ENCODE results near the gene PTGFRN. TPM values are rescaled to one million over a fixed set of nuclear protein-coding genes. Genes with fewer than 3 reads are reported as not detected.

Gene PTGFRN
- total and polyA plus RNA-seq, 2 of the 13 experiments (the other 11 are each of a cell fraction or from before 2014, with no cell fraction given), result 3.3 to 11.3 TPM

GRCh38 chr1:116949213-116949985 is 39.7 kb downstream of the PTGFRN start:
- Histone ChIP-seq H3K27ac (ENCODE audit: extremely low read length, insufficient read depth, low read length) (no peak overlapping the region), H3K9ac (ENCODE audit: insufficient read depth, low read depth, low read length) (no peak overlapping the region), H3K4me2 (ENCODE audit: low read depth, low read length) (no peak overlapping the region), H3K79me2 (ENCODE audit: insufficient read depth, low read length) (no peaks in the 10 kb centered on the region), H4K20me1 (ENCODE audit: insufficient read depth, low read length) (no peaks in the 10 kb centered on the region), H3K27me3 (ENCODE audit: control insufficient read depth in 1 of 2, insufficient read depth in 2 of 2, low read length in 2 of 2) (no peaks in the 10 kb centered on the region), H3K4me1 (ENCODE audit: insufficient read depth, low read length) (no peaks in the 10 kb centered on the region), H3K9me3 (ENCODE audit: low read length) (no peaks in the 10 kb centered on the region), H2AFZ (ENCODE audit: low read length) (no peak overlapping the region), H3K36me3 (replicated peaks in 1 of 2; ENCODE audit: control insufficient read depth in 1 of 2, insufficient read depth in 2 of 2, low read length in 2 of 2) (no peaks in the 10 kb centered on the region; a peak in 2 of 5 replicates), H3K4me3 (replicated peaks in 1 of 3; ENCODE audit: insufficient read depth in 1 of 3, low read depth in 2 of 3, low read length in 3 of 3) (no peak overlapping the region)
- DNase-seq (ENCODE audit: low spot score), result no peak
- no TSS peak for BruUV-seq (replicated peaks)
- intact Hi-C loops (cut with micrococcal nuclease; ENCODE audit: unreplicated experiment) (no loop called here), in situ Hi-C loops (cut with HindIII; ENCODE audit: extremely low pct_ligation_motif_present, low pct_unique_long_range_greater_than_20kb) (no loop called here)
- 65% methylated on average over 17 of the region's 21 CpGs for WGBS (ENCODE audit: low lambda C conversion rate)
- POLR2A ChIA-PET, result no interaction called here
- CTCF ChIA-PET (ENCODE audit: low intra/inter-chr PET ratio, low total read pairs), result no interaction called here
- FAIRE-seq, result no peak
- ATAC-seq, result no peak
- TF ChIP-seq MLLT10 (CRISPR knock-in tag; IDR thresholded peaks at IDR 0.05) (no peak), ZNF225 (CRISPR knock-in tag; IDR thresholded peaks at IDR 0.05) (no peak), ZFP1 (CRISPR knock-in tag; IDR thresholded peaks at IDR 0.05) (no peak), NKX3-1 (CRISPR knock-in tag; IDR thresholded peaks at IDR 0.05) (no peak), ZBTB7A (CRISPR knock-in tag; IDR thresholded peaks at IDR 0.05) (no peak), ZNF382 (CRISPR knock-in tag; IDR thresholded peaks at IDR 0.05; ENCODE audit: borderline replicate concordance) (no peak), CBFB (CRISPR knock-in tag; IDR thresholded peaks at IDR 0.05) (no peak), HMGXB3 (CRISPR knock-in tag; IDR thresholded peaks at IDR 0.05; ENCODE audit: borderline replicate concordance) (no peak), GABPA (IDR thresholded peaks at IDR 0.05; ENCODE audit: low read depth, low read length) (no peak), GABPA (CRISPR knock-in tag; IDR thresholded peaks at IDR 0.05; ENCODE audit: low read depth) (no peak), ZNF580 (CRISPR knock-in tag; IDR thresholded peaks at IDR 0.05; ENCODE audit: borderline replicate concordance, low read depth) (no peak), RFX1 (IDR thresholded peaks at IDR 0.05) (no peak), ZNF691 (CRISPR knock-in tag; IDR thresholded peaks at IDR 0.05; ENCODE audit: borderline replicate concordance, low read depth) (no peak), TBX3 (IDR thresholded peaks at IDR 0.05; ENCODE audit: borderline replicate concordance) (no peak), PAF1 (CRISPR knock-in tag; IDR thresholded peaks at IDR 0.05) (no peak), MED13 (CRISPR knock-in tag; IDR thresholded peaks at IDR 0.05) (no peak), MAFK (conservative IDR thresholded peaks at IDR 0.05 in 1 of 2, IDR thresholded peaks at IDR 0.05 in 1 of 2; ENCODE audit: low read length in 2 of 2) (no peak), ZNF572 (CRISPR knock-in tag; IDR thresholded peaks at IDR 0.05) (no peak), HINFP (CRISPR knock-in tag; IDR thresholded peaks at IDR 0.05; ENCODE audit: low read depth) (no peak)

Data from HepG2 (cell line).